ENCODE measurements around the gene PIK3C2G. TPM values are rescaled to one million over a fixed set of nuclear protein-coding genes. Genes with fewer than 3 reads are reported as not detected.
A peak's percentile ranks its signal among the peaks of the same experiment; 100 is the strongest.
"Not testable (repeated sequence)": the region's sequence is repeated elsewhere in the genome, so short reads cannot be mapped to it uniquely, and the experiment has no call there.

The PIK3C2G gene
- total RNA-seq, 1 donor from 2014 or later = not detected

- no peak for DNase-seq (ENCODE audit: low read depth)
Measured at GRCh38 chr12:18467620-18468245, 206.4 kb downstream of the PIK3C2G start.

GRCh38 chr12:18468246-18469075 is 207.1 kb downstream of the PIK3C2G start:
- DNase-seq (ENCODE audit: low read depth) = no peak

DNA sequence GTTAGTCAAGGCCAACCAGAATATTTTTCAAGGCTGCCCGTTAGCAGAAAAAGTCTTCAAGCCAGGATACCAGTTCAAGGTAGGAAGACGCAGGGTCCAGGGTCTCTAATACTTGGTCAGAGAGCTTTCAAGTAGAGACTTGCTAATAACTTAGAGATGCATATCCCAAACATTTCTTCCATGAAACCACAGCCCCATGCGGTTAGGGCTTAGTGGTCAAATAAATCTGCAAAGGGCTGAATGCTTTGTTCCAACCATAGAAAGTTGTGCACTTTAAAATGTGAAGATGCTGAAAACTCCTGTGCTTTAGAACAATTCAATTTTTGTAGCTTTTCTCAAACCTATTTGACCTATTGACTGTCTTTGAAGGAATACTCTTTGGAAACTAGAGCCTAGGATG is 208.9 kb downstream of the PIK3C2G start:
- DNase-seq (ENCODE audit: low read depth) = peak; percentile 47

DNA sequence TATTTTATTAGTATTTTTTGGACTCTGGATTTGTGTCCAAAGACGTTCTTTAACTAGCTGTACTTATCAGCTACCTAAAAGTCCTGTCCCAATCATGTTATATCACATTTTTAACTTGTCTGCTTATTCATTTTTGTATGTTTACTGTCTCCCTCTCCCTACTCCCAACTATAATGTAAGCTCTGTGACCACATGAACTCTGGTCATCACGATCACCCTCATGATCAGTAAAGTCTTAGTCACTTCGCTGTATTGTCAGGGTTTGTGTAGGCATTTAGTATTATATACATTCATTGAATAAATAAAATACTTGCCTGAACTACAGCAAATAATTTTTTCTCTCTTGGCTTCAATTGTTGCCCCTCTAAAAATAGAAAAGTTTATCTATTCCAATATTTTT is 211.0 kb downstream of the PIK3C2G start:
- DNase-seq (ENCODE audit: low read depth) = no peak

- DNase-seq (ENCODE audit: low read depth) = no peak
Measured at GRCh38 chr12:18472806-18473205, 211.5 kb downstream of the PIK3C2G start.

GRCh38 chr12:18476861-18477260 is 215.5 kb downstream of the PIK3C2G start:
- no peak for DNase-seq (ENCODE audit: low read depth)

GRCh38 chr12:18479256-18479655 is 217.9 kb downstream of the PIK3C2G start:
- DNase-seq (ENCODE audit: low read depth) = no peak

- no peak for DNase-seq (ENCODE audit: low read depth)
Measured at GRCh38 chr12:18482601-18483120, 221.3 kb downstream of the PIK3C2G start.

- no peak for DNase-seq (ENCODE audit: low read depth)
Measured at GRCh38 chr12:18483698-18484325, 222.5 kb downstream of the PIK3C2G start.

GRCh38 chr12:18486036-18486435 is 224.7 kb downstream of the PIK3C2G start:
- no peak for DNase-seq (ENCODE audit: low read depth)

GRCh38 chr12:18487509-18487908 is 226.2 kb downstream of the PIK3C2G start:
- DNase-seq (ENCODE audit: low read depth) = no peak

DNA sequence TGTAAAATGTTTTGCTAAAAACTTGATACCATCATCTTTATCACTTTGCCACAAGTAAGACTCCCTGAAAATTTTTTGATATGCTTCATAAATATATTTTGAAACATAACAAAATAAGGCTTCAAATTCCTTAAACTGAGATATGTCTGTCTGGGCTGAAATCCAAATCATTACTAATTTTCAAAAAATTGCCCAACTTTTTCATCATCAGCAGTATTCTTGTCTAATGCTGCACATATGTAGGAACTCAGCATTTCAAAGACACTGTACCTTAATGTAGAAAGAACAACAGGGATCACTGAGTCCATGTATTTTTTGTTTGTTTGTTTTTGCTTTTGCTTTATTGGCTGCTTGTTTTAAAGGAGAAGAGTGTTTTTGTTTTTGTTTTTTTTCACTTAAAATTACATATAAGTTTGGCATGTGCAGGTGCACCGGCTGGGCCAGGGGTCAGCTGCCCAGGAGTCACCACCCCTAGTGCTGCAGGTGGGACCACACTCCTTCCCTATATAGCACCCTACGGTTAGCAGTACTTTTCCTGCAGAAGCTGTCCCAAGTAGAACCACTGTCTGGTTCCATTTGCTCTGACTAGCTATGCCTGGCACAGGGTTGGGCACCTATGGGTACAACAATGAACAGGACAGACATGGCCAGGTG is 231.2 kb downstream of the PIK3C2G start:
- no peak for DNase-seq (ENCODE audit: low read depth)

DNA sequence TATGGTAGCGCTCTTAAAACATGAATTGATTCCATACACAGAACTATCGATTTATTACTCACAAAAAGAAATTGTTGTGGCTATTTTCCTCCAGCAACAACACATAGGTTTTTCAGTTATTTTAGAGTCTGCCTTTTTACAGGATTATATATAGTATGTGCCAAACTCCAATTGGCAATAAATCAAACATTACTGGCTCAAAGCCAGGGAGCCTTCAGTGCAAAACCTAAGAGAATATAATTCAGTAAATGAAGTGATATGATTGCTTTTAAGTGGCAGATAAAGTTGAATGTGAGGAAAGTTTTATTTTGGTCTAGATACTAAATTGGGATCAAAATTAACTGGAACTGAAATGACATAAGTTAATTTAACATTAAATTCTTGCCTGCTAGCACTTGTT is 234.8 kb downstream of the PIK3C2G start:
- no peak for DNase-seq (ENCODE audit: low read depth)

GRCh38 chr12:18500160-18500574 is 238.8 kb downstream of the PIK3C2G start:
- not testable (repeated sequence) for DNase-seq (ENCODE audit: low read depth)

DNA sequence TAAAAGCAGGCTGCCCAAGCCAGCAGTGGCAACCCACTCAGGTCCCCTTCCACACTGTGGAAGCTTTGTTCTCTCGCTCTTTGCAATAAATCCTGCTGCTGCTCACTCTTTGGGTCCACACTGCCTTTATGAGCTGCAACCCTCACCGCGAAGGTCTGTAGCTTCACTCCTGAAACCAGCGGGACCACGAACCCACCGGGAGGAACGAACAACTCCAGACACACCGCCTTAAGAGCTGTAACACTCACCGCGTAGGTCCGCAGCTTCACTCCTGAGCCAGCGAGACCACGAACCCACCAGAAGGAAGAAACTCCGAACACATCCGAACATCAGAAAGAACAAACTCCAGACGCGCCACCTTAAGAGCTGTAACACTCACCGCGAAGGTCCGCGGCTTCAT is 239.4 kb downstream of the PIK3C2G start:
- DNase-seq (ENCODE audit: low read depth) = not testable (repeated sequence)

GRCh38 chr12:18502422-18502968 is 241.2 kb downstream of the PIK3C2G start:
- DNase-seq (ENCODE audit: low read depth) = no peak

GRCh38 chr12:18521461-18521860 is 260.1 kb downstream of the PIK3C2G start:
- no peak for DNase-seq (ENCODE audit: low read depth)

- no peak for DNase-seq (ENCODE audit: low read depth)
Measured at GRCh38 chr12:18522806-18523205, 261.5 kb downstream of the PIK3C2G start.

GRCh38 chr12:18542497-18542896 is 281.2 kb downstream of the PIK3C2G start:
- not testable (repeated sequence) for DNase-seq (ENCODE audit: low read depth)

DNA sequence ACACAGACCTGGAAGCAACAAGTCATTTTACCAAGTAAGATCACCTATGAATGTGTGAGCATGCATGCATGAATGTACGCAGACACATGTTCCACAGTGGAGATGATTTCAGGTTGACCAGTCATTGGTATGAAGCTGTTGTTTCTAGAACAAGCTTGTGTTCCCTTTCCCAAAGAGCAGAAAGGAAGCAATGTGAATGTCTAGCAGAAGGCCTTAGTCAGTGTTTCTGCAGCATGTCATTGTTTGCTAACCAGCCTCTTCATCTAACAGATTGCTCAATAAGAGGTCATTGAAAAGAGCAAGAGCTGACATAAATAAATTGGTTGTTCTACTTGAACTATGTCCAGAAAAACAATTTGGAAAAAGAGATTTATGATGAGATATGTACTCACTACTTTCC is 285.1 kb downstream of the PIK3C2G start:
- no peak for DNase-seq (ENCODE audit: low read depth)

GRCh38 chr12:18549598-18549997 is 288.3 kb downstream of the PIK3C2G start:
- DNase-seq (ENCODE audit: low read depth) = no peak

All from myocyte (in vitro differentiated cells).